SKM-1 treated with dmso at 0.1 percent for 144 hours (cell line): ENCODE results near the gene CENPL.
"Not testable (repeated sequence)": the region's sequence is repeated elsewhere in the genome, so short reads cannot be mapped to it uniquely, and the experiment has no call there.

ENCODE experiments used
- DNase-seq: peaks from one replicate; lab custom pipeline; 2025; ENCODE audit not compliant: unreplicated experiment; lab: John Stamatoyannopoulos, UW

The CENPL gene

GRCh38 chr1:173764331-173764730, 60.4 kb downstream of the CENPL start:
- DNase-seq = not testable (repeated sequence)

DNA sequence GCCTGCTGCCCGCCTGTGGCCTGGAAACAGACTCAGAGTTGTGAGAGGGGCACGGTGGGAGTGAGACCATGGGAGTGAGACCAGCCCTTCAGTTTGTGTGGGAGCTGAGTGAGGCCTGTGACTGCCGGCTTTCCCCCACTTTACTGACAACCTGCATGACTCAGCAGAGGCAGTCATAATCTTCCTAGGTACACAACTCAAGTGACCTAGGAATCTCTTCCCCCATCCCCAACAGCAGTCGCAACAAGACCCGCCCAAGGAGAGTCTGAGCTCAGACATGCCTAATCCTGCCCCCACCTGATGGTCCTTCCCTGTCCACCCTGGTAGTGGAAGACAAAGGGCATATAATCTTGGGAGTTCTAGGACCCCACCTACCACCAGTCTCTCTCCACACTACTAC, 65.7 kb downstream of the CENPL start:
- no peak for DNase-seq

DNA sequence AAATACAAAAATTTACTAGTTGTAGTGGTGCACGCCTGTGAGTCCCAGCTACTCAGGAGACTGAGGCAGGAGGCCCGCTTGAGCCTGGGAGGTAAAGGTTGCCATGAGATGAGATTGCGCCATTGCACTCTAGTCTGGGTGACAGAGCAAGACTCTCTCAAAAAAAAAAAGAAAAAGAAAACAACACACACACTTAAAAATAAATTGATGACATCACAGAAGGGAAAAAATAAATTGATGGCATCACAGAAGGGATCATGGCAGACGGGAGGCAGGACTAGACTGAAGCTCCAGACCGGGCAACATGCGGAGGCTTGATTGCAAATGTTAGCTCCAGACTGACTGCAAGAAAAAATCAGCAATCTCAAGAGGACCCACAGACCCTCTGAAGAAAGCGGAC, 66.6 kb downstream of the CENPL start:
- DNase-seq = no peak

DNA sequence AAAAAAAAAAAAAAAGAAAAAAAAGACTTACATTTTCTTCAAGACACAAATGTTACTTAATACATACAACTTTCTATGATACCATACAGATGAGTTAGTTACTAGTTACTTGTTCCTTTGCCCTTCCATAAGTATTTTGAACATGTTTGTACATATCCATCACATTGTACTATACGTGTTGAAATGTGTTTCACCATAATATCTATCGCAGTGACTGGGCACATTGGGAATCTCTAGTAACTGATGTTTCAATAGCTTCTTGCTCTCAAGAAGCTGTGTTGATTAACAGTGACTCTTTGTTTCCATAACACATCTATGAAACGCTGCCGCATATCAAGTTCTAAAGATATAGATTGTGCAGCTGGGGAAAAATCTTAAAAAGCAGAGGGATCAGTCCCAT, 67.0 kb downstream of the CENPL start:
- no peak for DNase-seq

GRCh38 chr1:173753830-173754229, 70.9 kb downstream of the CENPL start:
- DNase-seq = no peak
